CD4-positive, alpha-beta T cell treated with Interleukin-4 for 4 hours (primary cell): Measurements from ENCODE around the gene IL12B.
"Not testable (repeated sequence)": the region's sequence is repeated elsewhere in the genome, so short reads cannot be mapped to it uniquely, and the experiment has no call there.

Experiments
- DNase-seq: peaks from one replicate; pipeline ENCODE4 v3.0.0-alpha.2; 2020

The IL12B gene

DNA sequence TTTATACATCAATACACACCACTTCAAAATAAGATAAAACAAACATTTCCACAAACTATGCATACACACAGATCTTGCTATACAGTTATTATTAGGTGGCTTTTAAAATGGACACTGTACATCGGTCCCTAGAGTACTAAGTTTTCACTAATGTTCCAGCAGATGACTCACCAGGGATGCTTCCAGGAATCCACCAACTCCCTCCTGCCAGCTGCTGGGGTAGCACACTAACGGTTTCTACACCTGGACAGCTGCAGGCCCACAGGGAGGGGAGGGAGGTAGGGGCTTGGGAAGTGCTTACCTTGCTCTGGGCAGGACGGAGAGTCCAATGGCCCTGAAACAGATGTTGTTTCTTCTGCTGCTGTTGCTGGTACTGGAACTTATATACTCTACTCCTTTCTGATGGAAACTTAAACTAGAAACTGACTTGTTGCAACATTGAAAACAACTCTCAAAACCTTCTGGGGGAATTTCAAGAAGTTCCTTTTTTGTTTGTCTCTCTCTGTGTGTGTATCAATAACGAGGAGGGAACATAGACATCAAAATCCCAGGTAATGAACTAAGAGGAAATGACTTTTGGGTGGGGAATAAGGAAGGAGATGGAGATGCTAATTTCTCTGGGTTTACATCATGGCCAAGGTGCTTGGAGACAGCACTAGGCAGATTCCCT lies at the start of gene IL12B:
Gene IL12B (minus strand): TSS at position 357 of the 670 bp plus-strand sequence. CDS start 3,705 bp downstream, outside the sequence.
- no peak for DNase-seq

DNA sequence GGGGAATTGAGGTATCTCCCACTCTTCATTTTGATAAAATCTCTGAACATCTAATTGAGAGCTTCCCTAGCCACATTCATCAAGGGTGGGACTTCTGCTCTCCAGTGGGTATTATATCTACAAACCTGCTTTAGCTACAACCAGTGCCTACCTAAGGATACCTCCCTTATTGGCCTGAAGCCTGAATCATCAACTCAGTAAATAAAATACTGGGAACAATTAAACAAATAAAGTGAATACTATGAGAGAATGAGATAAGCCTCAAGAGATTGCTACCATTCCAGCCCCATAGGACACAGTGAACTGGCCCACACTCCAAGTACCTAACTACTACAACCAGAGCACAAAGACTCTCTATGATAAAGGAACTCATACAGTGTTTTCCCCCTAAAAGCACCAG lies 47.4 kb upstream of the IL12B start:
- DNase-seq, result no peak

DNA sequence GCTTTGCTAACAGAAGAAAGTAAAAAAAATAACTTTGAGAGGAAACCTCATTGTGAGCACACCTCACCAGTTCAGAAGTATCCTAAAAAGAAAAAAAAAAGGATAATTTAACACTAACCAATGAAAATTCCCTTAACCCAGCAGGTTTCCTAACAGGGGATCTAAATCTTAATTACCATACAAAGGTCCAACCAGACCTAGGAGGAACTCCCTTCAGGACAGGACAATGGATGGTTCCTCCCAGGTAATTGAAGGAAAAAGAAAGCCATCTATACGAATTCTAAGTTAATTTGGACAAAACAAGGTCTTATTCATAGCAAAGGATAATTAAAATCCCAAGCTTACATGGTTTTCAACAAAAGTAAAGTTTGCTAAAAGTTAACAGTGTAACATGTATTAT lies 37.6 kb upstream of the IL12B start:
- DNase-seq, result not testable (repeated sequence)

DNA sequence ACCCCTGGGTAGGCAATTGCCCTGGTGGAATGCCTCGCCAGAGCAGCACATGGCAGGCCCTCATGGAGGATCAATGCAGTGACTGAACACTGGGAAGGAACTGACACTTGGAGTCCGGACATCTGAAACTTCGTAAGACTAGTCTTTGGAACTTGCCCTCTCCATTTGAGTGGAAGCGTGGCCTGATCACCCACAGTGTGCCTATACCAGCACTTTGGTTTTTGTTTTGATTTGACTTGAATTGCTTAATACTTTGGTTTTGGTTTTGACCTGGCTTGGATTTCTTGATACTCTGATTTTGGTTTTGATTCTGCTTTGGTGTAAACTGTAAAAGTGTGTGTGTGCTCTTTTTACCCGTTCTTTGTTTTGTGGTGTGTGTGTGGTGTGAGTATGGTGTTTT lies 36.5 kb upstream of the IL12B start:
- DNase-seq, result not testable (repeated sequence)

DNA sequence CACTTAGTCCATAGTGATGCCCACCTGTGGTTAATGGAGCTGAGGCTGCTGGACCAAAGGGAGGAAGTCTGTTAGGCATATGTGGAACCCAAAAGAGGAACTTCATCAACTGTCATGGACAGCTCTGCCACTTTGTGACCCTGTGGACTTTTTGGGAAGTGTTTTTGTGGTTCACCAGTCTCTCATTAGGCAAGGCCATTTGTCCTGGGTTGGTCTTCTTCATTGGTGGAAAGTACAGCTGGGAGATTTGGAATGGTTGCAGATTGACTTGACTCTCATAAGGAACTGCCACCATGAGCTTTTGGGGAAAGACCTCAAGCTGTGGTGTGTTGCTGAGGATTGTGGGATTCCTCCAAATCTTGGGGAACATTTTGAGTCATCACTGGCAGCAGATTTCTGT lies 31.9 kb upstream of the IL12B start:
- no peak for DNase-seq

DNA sequence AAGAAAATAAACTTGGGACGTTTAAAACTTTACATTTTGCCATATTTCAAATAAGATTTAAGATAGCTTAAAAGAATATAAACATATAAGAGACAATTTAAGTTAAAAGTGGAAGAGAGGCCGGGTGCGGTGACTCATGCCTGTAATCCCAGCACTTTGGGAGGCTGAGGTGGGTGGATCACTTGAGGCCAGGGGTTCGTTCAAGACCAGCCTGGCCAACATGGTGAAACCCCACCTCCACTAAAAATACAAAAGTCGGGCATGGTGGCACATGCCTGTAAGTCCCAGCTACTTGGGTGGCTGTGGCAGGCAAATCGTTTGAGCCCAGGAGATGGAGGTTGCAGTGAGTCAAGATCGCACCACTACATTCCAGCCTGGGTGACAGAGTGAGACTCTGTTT lies 29.6 kb upstream of the IL12B start:
- not testable (repeated sequence) for DNase-seq

DNA sequence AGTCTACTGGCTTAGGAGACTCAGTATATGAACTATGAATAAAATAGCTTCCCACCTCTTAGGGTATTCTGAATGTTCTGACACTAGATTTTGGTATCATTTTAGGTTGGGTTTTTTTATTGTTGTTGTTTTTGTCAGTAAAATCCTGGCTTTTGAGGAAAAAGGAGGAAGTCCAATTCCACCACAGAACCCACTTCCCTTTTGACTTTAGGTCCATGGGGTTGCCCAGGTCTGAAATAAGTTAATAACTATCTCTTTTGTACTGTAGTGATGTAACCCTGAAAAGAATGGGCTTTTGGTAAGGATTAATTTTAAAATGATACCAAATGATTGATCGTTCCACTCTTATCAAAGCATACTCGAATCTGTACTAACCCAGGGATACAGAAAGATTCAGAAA lies 29.1 kb upstream of the IL12B start:
- DNase-seq, result no peak

DNA sequence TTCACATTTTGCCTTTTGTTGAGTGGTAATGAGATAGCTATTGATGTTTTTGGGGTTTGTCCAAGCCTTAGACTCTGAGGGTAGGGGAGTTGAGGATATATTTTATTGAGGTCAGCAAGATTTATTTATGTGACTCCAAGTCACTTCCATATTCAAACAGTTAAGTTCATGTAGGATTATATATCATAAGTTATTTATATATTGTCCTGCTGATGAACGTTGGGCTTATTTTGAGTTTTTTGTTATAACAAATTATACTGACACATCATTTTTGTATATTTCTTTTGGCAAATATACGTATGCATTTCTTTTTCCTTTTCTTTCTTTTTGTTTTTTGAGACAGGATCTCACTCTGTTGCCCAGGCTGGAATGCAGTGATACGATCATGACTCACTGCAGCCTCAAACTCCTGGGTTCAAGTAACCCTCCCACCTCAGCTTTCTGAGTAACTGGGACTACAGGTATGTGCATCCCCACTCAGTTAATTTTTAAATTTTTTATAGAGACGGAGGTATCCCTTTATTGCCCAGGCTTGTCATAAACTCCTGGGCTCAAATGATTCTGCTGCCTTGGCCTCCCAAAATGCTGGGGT lies 23.5 kb upstream of the IL12B start:
- DNase-seq, result no peak

DNA sequence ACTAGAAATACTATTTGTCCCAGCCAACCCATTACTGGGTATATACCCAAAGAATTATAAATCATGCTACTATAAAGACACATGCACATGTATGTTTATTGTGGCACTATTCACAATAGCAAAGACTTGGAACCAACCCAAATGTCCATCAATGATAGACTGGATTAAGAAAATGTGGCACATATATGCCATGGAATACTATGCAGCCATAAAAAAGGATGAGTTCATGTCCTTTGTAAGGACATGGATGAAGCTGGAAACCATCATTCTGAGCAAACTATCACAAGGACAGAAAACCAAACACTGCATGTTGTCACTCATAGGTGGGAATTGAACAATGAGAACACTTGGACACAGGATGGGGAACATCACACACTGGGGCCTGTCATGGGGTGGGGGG lies 20.4 kb upstream of the IL12B start:
- not testable (repeated sequence) for DNase-seq

DNA sequence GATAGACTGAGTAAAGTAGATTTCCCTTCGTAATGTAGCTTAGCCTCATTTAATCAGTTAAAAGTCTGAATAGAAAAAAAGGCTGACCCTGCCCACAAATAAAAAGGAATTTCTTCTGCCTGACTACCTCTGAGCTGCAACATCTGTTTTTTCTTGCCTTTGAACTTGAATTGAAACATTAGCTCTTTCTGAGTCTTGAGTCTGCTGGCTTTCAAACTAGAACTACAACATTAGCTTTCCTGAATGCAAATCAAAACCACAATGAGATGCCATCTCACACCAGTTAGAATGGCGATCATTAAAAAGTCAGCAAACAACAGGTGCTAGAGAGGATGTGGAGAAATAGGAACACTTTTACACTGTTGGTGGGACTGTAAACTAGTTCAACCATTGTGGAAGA lies 19.9 kb upstream of the IL12B start:
- not testable (repeated sequence) for DNase-seq

DNA sequence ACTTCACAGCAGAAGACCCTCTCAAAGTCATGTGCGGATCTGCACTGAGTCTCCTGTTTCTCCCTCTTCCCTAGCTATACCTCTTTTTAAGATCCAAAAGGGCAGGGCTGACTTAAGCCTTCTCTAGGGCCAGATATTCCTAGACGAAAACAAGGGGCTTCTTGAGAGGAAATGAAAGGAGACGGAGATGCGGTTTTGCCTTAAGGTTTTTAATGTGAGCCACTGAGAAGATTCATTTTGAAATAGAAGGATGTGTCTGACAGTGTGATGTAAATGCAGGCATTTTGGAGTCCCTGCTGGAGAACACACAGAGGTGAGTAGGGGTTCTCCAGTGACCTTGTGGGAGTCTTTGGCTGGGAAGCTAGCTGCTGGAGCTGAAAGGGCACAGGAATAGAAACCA lies 15.6 kb upstream of the IL12B start:
- no peak for DNase-seq

DNA sequence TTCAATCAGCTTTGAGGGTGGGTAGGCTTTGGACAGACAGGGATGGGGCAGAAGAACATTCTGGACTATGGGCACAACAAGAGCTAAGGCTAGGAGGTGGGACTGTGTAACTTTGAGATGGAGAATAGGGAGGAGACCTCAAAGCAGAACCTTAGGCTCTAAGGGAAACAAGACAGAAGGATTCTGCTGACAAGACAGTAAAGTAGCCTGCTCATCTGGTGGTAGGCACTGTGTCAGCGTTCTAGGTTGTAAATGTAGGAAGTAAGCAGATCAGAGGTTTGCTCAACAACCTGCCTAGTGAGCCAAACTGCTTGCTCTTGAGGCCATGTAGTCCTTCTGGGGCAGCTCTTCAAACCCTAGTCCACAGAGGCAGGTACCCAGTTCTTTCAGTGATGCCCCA lies 15.0 kb upstream of the IL12B start:
- no peak for DNase-seq

DNA sequence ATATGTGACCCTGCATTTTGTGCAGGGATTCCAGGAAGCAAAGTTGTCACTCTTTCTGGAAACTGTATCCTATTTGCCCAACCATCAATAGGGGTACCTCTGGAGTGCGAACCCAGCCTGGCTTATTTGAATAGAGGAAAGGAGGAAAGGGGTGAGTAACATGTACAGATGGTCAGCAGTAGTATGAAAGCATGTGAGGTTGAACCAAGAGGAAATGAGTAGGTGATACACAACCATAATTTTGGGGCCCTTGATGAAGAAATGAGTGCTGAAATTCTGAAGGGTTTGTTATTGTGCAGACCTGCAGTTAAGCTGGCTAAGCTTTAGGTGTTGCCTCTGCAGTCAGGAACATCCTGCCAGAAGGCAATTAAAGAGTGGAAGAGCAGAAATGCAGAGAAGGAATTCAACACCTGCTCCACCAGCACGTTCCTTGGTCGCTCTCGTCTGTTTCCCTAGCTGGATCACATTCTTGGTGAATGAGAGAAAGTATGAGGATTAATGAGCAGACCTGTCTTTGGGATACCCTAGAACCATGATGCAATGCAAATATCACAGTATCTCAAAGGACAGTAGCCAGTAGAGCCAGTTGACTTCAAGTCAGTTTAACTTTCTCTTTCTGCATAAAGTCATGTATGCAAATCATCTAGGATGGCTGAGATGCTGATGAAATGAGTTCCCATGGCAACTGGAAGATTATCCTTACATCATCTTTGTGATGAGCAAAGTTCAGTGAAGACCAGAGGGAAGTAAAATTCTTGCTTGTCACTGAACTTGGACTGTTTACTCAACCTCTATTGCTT lies 13.2 kb upstream of the IL12B start:
- no peak for DNase-seq

DNA sequence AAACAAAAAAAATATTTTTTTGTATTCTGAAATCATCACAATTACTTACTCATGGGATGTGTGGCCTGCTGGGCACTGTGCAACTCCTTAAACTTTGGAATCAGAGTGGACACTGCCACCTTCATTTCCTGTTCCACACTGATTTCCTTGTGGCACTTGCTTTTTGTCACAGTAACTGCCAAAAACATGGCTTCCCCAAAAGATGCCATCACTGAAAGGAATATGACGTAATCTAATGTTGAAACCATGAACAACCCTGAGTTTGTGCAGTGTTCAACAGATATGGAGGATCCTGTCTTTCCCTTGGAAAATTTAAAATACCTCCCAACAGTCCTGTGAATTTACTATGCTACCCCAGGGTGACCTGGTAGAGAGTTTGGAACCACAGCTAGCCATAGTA lies 12.6 kb upstream of the IL12B start:
- DNase-seq, result no peak

DNA sequence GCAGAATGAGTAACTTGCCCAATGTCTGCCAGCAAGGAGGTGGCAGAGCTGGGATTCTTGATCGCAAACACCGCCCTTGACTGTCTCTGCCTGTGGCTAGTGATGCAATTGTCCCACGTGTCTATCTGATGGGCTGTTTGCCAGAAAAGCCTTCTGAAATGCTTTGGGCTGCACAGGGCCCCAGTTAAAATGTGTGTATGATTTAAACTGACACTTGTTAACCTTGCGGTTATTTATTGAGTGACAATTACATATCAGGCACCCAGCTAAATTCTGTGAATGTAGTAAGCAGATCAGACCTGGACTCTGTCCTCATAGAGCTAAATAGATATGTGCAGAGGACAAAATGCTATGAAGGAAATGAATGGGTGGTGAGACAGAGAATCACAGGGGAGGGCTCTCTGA lies 11.6 kb upstream of the IL12B start:
- DNase-seq, result peak; percentile 87

DNA sequence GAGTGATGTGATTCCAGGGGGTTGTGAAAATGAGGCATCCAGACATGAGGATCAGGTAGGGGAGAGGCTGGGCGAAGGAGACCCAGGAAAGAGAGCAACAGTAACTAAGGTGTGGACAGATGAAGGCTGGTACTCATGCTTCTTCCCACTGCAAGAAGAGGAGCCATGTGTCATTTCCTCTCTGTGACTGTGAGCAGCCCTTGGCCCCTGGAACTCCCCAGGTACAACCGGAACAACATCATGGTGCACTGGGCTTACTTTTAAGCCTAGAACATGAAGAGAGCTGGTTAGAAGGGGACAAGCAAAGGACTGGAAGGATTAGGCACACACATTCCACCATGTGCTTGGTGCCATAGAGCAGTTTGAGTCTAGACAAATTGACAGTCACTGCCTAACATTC lies 10.9 kb upstream of the IL12B start:
- no peak for DNase-seq

DNA sequence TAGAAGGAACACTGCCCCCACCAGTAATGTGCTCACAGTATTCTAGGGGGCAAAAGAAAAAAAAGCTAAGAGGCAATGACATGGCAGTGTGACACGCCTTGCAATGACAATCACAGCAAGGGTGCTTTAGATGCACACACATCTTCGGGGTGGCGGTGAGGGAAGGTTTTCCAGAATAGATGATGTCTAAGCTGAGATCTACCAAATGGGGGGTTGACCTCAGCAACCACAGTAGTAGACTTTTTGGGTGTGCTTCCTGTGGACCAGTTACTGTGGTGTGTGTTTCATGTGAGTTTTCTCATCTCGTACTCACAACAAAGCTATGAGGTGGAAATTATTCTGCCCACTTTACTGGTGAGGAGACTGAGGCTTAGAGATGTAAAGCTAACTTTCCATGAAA lies 10.2 kb upstream of the IL12B start:
- peak; percentile 41 for DNase-seq

DNA sequence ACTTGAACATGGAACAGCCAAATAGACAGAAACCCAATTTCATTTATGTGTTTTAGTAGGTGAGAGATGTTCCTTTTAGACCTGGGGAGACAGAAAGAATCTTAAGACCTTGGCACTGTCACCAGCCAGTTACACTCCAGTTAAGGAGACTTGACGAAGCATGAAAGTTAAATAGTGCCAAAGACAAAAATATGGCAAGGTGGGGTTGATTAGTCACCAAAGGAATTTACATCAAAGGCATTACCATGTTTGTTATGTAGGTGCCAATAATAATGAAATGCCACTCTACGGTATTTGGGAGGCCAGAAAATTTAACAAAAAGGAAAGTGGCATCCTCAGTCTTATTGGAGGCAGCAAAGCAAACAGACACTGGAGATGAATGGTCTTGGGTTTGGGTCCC lies 9.2 kb upstream of the IL12B start:
- DNase-seq, result no peak

DNA sequence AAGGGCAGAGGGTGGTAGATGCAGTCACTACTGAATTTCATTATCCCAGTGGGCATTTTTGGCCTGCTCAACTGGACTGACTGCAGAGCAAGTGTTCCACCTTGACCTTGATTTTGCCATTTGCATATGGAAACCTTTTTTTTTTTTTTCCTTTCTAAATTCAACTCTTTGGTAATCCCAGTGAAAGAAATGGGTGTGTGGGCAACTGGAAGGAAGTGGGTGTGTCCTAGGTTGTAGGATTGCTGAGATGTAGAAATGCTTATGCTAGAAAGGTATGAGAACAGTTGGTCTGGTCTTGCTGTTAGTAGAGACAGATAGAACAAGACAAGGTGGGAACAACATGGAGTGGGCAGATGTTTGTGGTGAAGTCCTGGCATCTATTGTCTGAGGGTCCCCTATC lies 7.8 kb upstream of the IL12B start:
- no peak for DNase-seq

DNA sequence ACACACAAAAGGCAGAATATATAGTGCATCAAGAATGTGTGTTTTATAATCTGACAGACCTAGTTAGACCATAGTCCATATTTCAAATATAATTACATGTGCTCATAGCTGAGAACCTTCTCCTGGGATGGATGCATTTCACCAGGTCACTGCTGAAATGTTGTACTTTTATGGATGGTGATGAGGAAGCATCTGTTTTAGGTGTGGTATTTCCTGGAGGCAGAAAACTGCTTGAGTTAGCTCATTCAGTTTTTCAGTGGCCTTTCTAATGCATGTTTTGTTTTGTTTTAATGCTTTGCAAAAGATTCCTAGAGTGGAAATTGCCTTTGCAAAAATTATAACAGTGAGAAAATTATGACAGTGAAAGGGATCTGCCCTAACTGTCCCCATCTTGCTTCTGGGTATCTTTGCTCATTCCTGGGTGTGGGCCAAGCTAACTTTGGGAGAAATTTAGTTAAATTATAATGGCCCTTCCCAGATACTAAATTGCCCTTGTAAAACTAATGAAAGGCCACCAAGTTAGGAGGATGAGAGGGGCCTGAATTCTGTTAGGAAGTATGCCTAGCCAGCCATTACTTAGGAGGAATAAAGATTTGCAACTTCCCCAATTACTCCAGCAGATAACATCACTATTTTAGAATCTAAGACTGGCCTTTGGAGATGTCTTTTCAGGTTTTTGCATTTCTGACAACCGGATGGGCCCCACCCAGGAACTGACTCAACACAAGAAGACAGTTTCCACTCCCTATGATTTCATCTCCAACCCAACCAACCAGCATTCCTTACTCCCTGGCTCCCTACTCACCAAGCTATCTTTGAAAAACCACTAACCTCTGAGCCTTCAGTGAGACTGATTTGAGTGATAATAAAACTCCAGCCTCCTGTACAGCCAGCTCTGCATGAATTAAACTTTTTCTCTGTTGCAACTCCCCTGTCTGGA lies 7.0 kb upstream of the IL12B start:
- peak; percentile 77 for DNase-seq

DNA sequence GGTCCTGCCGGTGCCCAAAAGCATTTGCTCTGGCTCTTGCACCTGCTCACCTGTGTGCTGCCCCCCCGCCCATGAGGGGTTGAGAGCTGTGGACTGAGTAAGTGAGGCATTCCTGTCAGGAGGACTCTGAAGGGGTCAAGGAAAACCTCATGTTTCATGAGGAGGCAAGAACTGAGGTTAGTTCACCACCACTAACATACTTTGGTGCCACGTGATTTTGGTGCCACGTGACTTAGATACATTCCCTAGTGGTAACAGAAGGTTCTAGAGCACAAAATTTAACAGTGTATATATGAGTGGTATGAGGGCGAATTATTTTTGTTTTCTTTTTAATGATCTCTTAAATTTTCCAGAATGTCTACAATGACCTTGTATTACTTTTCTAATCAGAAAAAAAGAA lies 6.3 kb upstream of the IL12B start:
- DNase-seq, result no peak

DNA sequence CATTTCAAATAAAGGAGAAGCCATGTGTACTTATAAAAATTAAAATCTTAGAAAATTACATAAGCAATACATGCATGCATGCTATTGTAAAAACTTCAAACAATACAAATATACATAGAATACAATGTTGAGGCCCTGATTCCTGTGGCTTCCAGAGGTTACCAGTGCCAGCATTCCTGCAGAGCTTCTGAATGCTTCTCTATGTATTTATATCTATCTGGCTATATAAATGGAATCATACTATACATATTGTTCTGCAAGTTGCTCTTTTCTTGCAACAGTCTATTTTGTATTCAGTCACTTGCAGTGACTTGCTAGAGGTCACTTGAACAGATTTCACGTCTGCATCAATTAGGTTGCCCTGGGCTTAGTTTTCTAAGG lies 3.2 kb upstream of the IL12B start:
- no peak for DNase-seq
